Measurements from ENCODE around the gene UBE4B.

GRCh38 chr1:10078494-10078893 lies 45.7 kb downstream of the UBE4B start:
- TF ChIP-seq CTCF (conservative IDR thresholded peaks at IDR 0.05; ENCODE audit: low read depth in 2 of 2) (no peak), POLR2AphosphoS5 (IDR thresholded peaks at IDR 0.05; ENCODE audit: low read depth) (no peak), CREB1 (CRISPR knock-in tag; IDR thresholded peaks at IDR 0.05; ENCODE audit: low read depth) (no peak), EZH2 (IDR thresholded peaks at IDR 0.05; ENCODE audit: low read depth, unreplicated experiment) (no peak), EZH2phosphoT487 (IDR thresholded peaks at IDR 0.05; ENCODE audit: unreplicated experiment) (no peak), REST (IDR thresholded peaks at IDR 0.05; ENCODE audit: unreplicated experiment) (no peak), ZNF114 (CRISPR knock-in tag; IDR thresholded peaks at IDR 0.05) (no peak), STAT1 (IDR thresholded peaks at IDR 0.05; ENCODE audit: unreplicated experiment) (no peak), ZNF331 (CRISPR knock-in tag; IDR thresholded peaks at IDR 0.05; ENCODE audit: low read depth) (no peak), ETS1 (IDR thresholded peaks at IDR 0.05) (no peak), NANOG (IDR thresholded peaks at IDR 0.05; ENCODE audit: borderline replicate concordance) (no peak), JUNB (IDR thresholded peaks at IDR 0.05; ENCODE audit: unreplicated experiment) (no peak)

Measured in GM23338 (cell line).